ENCODE data around the gene TMEM233.

DNA sequence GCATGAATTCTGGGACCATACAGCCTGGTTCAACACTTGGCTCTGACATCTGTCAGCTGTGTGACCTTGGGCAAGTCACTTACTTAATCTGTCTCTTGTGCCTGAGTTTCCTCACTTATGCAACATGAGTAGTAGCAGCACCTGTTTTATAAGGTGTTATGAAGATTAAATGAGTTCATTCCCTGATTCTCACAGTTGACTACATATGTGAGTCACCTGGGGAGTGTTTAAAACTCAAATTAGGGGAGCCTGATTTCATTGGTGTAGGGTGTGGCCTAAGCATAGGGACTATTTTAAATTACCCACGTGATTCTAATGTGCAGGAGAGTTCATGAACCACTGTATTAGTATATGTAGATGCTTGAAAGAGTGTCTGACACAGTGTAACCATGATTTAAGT lies 36.7 kb upstream of the TMEM233 start:
- TF ChIP-seq CTCF (IDR thresholded peaks at IDR 0.05) (no peak), POLR2A (IDR thresholded peaks at IDR 0.05) (no peak), EP300 (IDR thresholded peaks at IDR 0.05) (no peak), POLR2AphosphoS5 (IDR thresholded peaks at IDR 0.05) (no peak)

Measured in suprapubic skin (tissue), 4 donors.